ENCODE data around the gene POLRMT. TPM values are rescaled to one million over a fixed set of nuclear protein-coding genes. Genes with fewer than 3 reads are reported as not detected.

Gene POLRMT
- total and polyA plus RNA-seq, 2 donors (not counting 1 experiment from before 2014, with no cell fraction given): 7.3 to 21.5 TPM

DNA sequence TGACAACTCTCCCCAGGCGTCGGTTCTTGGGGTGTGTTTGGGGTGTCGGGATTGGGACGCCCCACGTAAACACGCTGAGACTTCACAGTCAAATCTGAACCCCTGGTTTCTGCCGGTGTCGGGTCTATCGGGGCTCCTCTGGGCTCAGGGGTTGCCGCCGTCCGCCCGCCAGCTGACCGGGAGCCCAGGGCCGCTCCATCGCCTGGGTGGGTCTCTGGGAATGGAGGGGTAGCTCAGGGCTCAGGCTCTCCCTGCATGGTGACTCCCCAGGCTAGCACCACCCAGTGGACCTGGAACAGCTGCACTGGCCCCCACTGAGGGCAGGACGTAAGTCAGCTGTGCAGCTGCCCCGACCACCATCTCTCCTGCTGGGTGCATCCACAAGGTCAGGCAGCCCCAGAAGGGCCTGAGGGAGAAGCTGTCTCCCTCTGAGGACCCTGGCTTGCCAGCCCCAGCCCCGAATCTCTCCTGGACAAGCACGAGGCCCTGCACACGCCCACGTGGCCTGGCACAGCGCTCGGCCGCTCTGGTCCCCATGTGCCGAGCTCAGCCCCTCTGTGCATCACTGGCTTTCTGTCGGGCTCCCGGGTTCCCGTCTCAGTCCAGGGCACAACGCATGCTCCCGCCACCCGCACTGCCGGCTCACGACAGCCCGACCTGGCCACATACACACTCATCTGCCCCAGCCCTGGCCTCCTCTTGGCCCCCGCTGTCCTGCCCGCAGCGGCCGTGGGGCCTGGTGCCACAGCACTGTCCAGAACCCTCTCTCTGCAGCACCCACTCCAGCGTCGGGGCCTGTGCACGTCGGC lies 23.6 kb upstream of the POLRMT start:
- H3K4me2 ChIP-seq (ENCODE audit: extremely low read depth, insufficient read depth, low read length): no peak overlapping the region
- H4K20me1 ChIP-seq (ENCODE audit: control insufficient read depth, extremely low read depth, insufficient read depth, low read length): peaks cover 3% of the 10 kb centered on the region
- H3K4me3 ChIP-seq (replicated peaks in 1 of 4; ENCODE audit: control extremely low read depth in 1 of 4, insufficient read depth in 1 of 4, low read depth in 3 of 4, low read length in 4 of 4): no peak overlapping the region
- DNase-seq (ENCODE audit: low read depth in 2 of 2): no peak
- H3K36me3 ChIP-seq (ENCODE audit: control insufficient read depth, insufficient read depth, low read length): peaks cover 13% of the 10 kb centered on the region
- no peaks in the 10 kb centered on the region for H3K9me3 ChIP-seq (ENCODE audit: control insufficient read depth, insufficient read depth, low read depth, low read length)
- no peaks in the 10 kb centered on the region for H3K27me3 ChIP-seq (ENCODE audit: control insufficient read depth, insufficient read depth, low read length)
- TF ChIP-seq EZH2 (IDR thresholded peaks at IDR 0.05; ENCODE audit: low read length, missing control alignments): no peak
- TF ChIP-seq, protein P1, sequence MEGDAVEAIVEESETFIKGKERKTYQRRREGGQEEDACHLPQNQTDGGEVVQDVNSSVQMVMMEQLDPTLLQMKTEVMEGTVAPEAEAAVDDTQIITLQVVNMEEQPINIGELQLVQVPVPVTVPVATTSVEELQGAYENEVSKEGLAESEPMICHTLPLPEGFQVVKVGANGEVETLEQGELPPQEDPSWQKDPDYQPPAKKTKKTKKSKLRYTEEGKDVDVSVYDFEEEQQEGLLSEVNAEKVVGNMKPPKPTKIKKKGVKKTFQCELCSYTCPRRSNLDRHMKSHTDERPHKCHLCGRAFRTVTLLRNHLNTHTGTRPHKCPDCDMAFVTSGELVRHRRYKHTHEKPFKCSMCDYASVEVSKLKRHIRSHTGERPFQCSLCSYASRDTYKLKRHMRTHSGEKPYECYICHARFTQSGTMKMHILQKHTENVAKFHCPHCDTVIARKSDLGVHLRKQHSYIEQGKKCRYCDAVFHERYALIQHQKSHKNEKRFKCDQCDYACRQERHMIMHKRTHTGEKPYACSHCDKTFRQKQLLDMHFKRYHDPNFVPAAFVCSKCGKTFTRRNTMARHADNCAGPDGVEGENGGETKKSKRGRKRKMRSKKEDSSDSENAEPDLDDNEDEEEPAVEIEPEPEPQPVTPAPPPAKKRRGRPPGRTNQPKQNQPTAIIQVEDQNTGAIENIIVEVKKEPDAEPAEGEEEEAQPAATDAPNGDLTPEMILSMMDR (conservative IDR thresholded peaks at IDR 0.05 in 1 of 2, IDR thresholded peaks at IDR 0.05 in 1 of 2; ENCODE audit: low read depth in 1 of 2, low read length in 2 of 2): no peak
- no peak overlapping the region for H2AFZ ChIP-seq (ENCODE audit: low read length)
- H3K4me1 ChIP-seq (ENCODE audit: control insufficient read depth, extremely low read depth, insufficient read depth, low read length): peaks cover 4% of the 10 kb centered on the region
- no peak overlapping the region for H3K27ac ChIP-seq (ENCODE audit: insufficient read depth, low read length)
- H3K9ac ChIP-seq (ENCODE audit: insufficient read depth, low read length): no peak overlapping the region
- H3K79me2 ChIP-seq (ENCODE audit: control insufficient read depth, insufficient read depth, low read length): peaks cover 97% of the 10 kb centered on the region

DNA sequence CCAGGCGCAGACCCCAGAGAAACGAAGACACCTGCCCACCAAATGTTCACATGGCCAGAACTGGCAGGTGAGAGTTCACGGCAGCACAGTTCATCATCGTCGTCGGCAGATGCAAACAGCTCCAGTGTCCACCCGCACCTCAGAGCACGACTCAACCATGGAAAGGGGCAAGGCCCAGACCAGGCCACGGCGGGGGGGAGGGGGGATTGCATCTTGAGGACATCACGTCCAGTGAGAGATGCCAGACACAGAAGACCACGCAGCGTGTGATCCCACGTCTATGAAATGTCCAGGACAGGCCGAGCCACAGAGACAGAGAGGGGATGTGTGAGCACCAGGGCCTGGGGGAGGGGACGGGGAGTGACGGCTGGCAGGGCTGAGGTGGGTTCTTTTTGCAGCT lies 22.4 kb upstream of the POLRMT start:
- H3K9ac ChIP-seq (ENCODE audit: insufficient read depth, low read length): no peak overlapping the region
- no peak overlapping the region for H3K4me2 ChIP-seq (ENCODE audit: extremely low read depth, insufficient read depth, low read length)
- H3K9me3 ChIP-seq (ENCODE audit: control insufficient read depth, insufficient read depth, low read depth, low read length): no peaks in the 10 kb centered on the region
- no peak overlapping the region for H3K4me3 ChIP-seq (replicated peaks in 1 of 4; ENCODE audit: control extremely low read depth in 1 of 4, insufficient read depth in 1 of 4, low read depth in 3 of 4, low read length in 4 of 4)
- peaks cover 3% of the 10 kb centered on the region for H4K20me1 ChIP-seq (ENCODE audit: control insufficient read depth, extremely low read depth, insufficient read depth, low read length)
- no peak overlapping the region for H2AFZ ChIP-seq (ENCODE audit: low read length)
- H3K36me3 ChIP-seq (ENCODE audit: control insufficient read depth, insufficient read depth, low read length): peaks cover 16% of the 10 kb centered on the region
- no peak overlapping the region for H3K27ac ChIP-seq (ENCODE audit: insufficient read depth, low read length)
- H3K4me1 ChIP-seq (ENCODE audit: control insufficient read depth, extremely low read depth, insufficient read depth, low read length): peaks cover 4% of the 10 kb centered on the region
- TF ChIP-seq, protein P1 (conservative IDR thresholded peaks at IDR 0.05 in 1 of 2, IDR thresholded peaks at IDR 0.05 in 1 of 2; ENCODE audit: low read depth in 1 of 2, low read length in 2 of 2): no peak
- no peak for TF ChIP-seq EZH2 (IDR thresholded peaks at IDR 0.05; ENCODE audit: low read length, missing control alignments)
- peaks cover 91% of the 10 kb centered on the region for H3K79me2 ChIP-seq (ENCODE audit: control insufficient read depth, insufficient read depth, low read length)
- no peaks in the 10 kb centered on the region for H3K27me3 ChIP-seq (ENCODE audit: control insufficient read depth, insufficient read depth, low read length)
- no peak for DNase-seq (ENCODE audit: low read depth in 2 of 2)

DNA sequence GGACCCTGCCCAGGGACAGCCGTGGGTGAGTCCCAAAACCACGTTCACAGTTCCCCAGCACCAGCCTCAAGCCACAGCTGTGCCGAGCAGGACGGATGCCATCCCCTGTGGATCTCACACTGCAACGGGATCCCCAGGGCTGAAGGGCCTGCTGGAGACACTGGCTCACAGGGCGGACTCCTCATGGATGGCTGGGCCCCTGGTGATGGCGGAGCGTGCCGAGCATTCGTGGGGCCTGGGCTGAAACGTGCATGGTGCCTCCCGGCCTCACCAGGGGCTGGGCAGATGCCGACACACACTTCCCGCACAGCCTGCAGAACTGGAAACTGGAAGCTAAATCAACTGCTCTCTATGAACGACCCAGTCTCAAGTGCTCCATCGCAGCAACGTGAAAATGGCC lies 20.1 kb upstream of the POLRMT start:
- Histone ChIP-seq H3K4me3 (replicated peaks in 1 of 4; ENCODE audit: control extremely low read depth in 1 of 4, insufficient read depth in 1 of 4, low read depth in 3 of 4, low read length in 4 of 4) (no peak overlapping the region), H3K36me3 (ENCODE audit: control insufficient read depth, insufficient read depth, low read length) (peaks cover 20% of the 10 kb centered on the region), H2AFZ (ENCODE audit: low read length) (no peak overlapping the region), H3K27me3 (ENCODE audit: control insufficient read depth, insufficient read depth, low read length) (no peaks in the 10 kb centered on the region), H3K9ac (ENCODE audit: insufficient read depth, low read length) (no peak overlapping the region), H3K27ac (ENCODE audit: insufficient read depth, low read length) (no peak overlapping the region), H3K4me2 (ENCODE audit: extremely low read depth, insufficient read depth, low read length) (no peak overlapping the region), H3K4me1 (ENCODE audit: control insufficient read depth, extremely low read depth, insufficient read depth, low read length) (no peaks in the 10 kb centered on the region), H3K79me2 (ENCODE audit: control insufficient read depth, insufficient read depth, low read length) (peaks cover 68% of the 10 kb centered on the region), H4K20me1 (ENCODE audit: control insufficient read depth, extremely low read depth, insufficient read depth, low read length) (no peaks in the 10 kb centered on the region), H3K9me3 (ENCODE audit: control insufficient read depth, insufficient read depth, low read depth, low read length) (no peaks in the 10 kb centered on the region)
- DNase-seq (ENCODE audit: low read depth in 2 of 2): no peak
- TF ChIP-seq, protein P1 (conservative IDR thresholded peaks at IDR 0.05 in 1 of 2, IDR thresholded peaks at IDR 0.05 in 1 of 2; ENCODE audit: low read depth in 1 of 2, low read length in 2 of 2): no peak
- no peak for TF ChIP-seq EZH2 (IDR thresholded peaks at IDR 0.05; ENCODE audit: low read length, missing control alignments)
